GM12891 (cell line): Measurements from ENCODE around the gene RTL1.

ENCODE experiments used
- POLR2A ChIP-seq: IDR thresholded peaks from 2 replicates; pipeline ENCODE4 v1.6.1; 2011; ENCODE audit warnings: low read depth, low read length, control low read depth
- POLR2AphosphoS5 ChIP-seq: IDR thresholded peaks from 2 replicates; pipeline ENCODE4 v1.6.1; 2011; ENCODE audit warnings: low read depth, low read length, control low read depth
- TAF1 ChIP-seq: IDR thresholded peaks from 2 replicates; pipeline ENCODE4 v1.6.1; 2011; ENCODE audit warnings: low read depth, low read length, control low read depth

DNA sequence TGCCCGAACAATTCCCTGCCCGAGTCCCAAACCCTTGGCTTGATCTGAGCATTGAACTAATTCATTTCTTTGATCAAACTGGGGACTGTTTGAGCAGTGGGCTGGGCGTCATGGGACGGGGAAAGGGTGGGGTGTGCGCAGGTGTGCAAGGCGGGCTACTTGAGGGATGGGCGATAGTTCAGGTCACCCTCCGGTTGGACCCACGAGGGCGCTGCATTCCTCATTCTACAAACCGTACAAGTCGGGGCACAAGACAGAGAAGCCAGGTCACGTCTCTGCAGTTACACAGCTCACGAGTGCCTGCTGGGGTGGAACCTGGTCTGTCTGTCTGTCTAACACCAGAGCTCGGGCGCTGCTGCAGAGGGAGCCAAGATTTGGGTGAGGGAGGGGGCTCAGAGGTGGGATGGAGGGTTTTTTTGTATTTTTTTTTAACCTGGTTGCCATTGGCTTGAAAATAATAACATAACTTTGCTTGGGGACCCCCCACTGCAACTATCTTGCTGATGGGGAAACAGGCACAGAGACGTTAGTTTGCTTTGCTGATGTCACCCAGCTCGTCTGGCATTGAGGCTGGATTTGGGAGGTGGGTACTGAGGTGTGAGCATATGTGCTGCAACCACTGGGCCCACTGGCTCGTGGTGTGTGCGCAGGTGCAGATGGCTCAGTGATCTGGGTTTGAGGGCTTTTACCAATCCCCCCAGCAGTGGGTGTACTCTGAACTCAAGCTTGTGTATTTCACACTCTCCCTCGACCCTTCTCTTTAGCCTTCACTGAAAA is 7.6 kb upstream of the RTL1 start:
- TF ChIP-seq POLR2AphosphoS5 (no peak), POLR2A (no peak), TAF1 (no peak)
